HepG2 (cell line): ENCODE measurements around the gene KRT10. TPM values are rescaled to one million over a fixed set of nuclear protein-coding genes. Genes with fewer than 3 reads are reported as not detected.

Experiments used
- FOXO1 ChIP-seq: sonication (generic); formaldehyde crosslinking; IDR thresholded peaks from 2 replicates; pipeline ENCODE4 v1.4.0; 2020; ENCODE audit warnings: missing genetic modification reagents
- KDM4B ChIP-seq: sonication (generic); formaldehyde crosslinking; IDR thresholded peaks from 2 replicates; pipeline ENCODE4 v1.4.0; 2020; ENCODE audit warnings: missing genetic modification reagents
- MAFF ChIP-seq: IDR thresholded peaks from 2 replicates; pipeline ENCODE4 v1.6.1; 2011; ENCODE audit warnings: low read depth, low read length, improper control_type of control experiment
- PCBP2 ChIP-seq: fragments of 200-400 bp; formaldehyde crosslinking; optimal IDR thresholded peaks from 2 replicates; pipeline ENCODE3; 2018; ENCODE audit warnings: low read length, low read depth; ENCODE audit not compliant: poor library complexity, severe bottlenecking
- PHF5A ChIP-seq: IDR thresholded peaks from one replicate; pipeline ENCODE4 v1.6.1; 2018; ENCODE audit warnings: low read depth, missing genetic modification reagents; ENCODE audit not compliant: unreplicated experiment
- POLR2AphosphoS2 ChIP-seq: IDR thresholded peaks from 2 replicates; pipeline ENCODE4 v1.6.1; 2011; ENCODE audit warnings: low read depth, low read length, improper control_type of control experiment
- REL ChIP-seq: sonication (generic); formaldehyde crosslinking; conservative IDR thresholded peaks from 2 replicates; pipeline ENCODE4 v1.8.0; 2022; ENCODE audit warnings: mild to moderate bottlenecking, missing genetic modification reagents, moderate library complexity
- SKI ChIP-seq: fragments of 450-650 bp; IDR thresholded peaks from one replicate; pipeline ENCODE4 v1.6.1; 2018; ENCODE audit warnings: mild to moderate bottlenecking; ENCODE audit not compliant: partially characterized antibody
- THRA ChIP-seq: sonication (generic); formaldehyde crosslinking; IDR thresholded peaks from 2 replicates; pipeline ENCODE4 v1.4.0; 2020; ENCODE audit warnings: missing genetic modification reagents, borderline replicate concordance
- TSC22D2 ChIP-seq: sonication (generic); formaldehyde crosslinking; IDR thresholded peaks from 2 replicates; pipeline ENCODE4 v1.5.1; 2020; ENCODE audit warnings: missing genetic modification reagents, mild to moderate bottlenecking, borderline replicate concordance
- ZBTB7B ChIP-seq: sonication (generic); formaldehyde crosslinking; IDR thresholded peaks from 2 replicates; pipeline ENCODE4 v1.4.0; 2020; ENCODE audit warnings: missing genetic modification reagents
- ZFAT ChIP-seq: sonication (generic); formaldehyde crosslinking; conservative IDR thresholded peaks from 2 replicates; pipeline ENCODE4 v1.8.1; 2023; ENCODE audit warnings: missing genetic modification reagents, inconsistent platforms
- ZHX2 ChIP-seq, 2 experiments: sonication (generic) in 1 of 2; formaldehyde crosslinking in 1 of 2; IDR thresholded peaks; 2 replicates each; pipeline versions ENCODE4 v1.6.1 to v1.9.0; 2014 to 2022; ENCODE audit warnings: antibody characterized with exemption in 1 of 2, borderline replicate concordance in 1 of 2, inconsistent platforms in 1 of 2, low read depth in 1 of 2, missing genetic modification reagents in 1 of 2
- ZIK1 ChIP-seq: sonication (generic); formaldehyde crosslinking; IDR thresholded peaks from 2 replicates; pipeline ENCODE4 v1.5.0; 2020; ENCODE audit warnings: mild to moderate bottlenecking, low read depth, missing genetic modification reagents, borderline replicate concordance
- ZNF460 ChIP-seq: sonication (generic); formaldehyde crosslinking; IDR thresholded peaks from 2 replicates; pipeline ENCODE4 v1.5.1; 2020; ENCODE audit warnings: missing genetic modification reagents, mild to moderate bottlenecking, borderline replicate concordance
- ZNF546 ChIP-seq: sonication (generic); formaldehyde crosslinking; conservative IDR thresholded peaks from 2 replicates; pipeline ENCODE4 v1.8.1; 2023; ENCODE audit warnings: mild to moderate bottlenecking, missing genetic modification reagents
- ZNF552 ChIP-seq: sonication (generic); formaldehyde crosslinking; IDR thresholded peaks from 2 replicates; pipeline ENCODE4 v1.9.0; 2022; ENCODE audit warnings: missing genetic modification reagents, mild to moderate bottlenecking, borderline replicate concordance
- ZNF557 ChIP-seq: sonication (generic); formaldehyde crosslinking; IDR thresholded peaks from 2 replicates; pipeline ENCODE4 v1.4.0; 2020; ENCODE audit warnings: missing genetic modification reagents
- ZNF775 ChIP-seq: sonication (generic); formaldehyde crosslinking; IDR thresholded peaks from 2 replicates; pipeline ENCODE4 v1.4.0; 2020; ENCODE audit warnings: missing genetic modification reagents, mild to moderate bottlenecking, moderate library complexity, borderline replicate concordance
- ZNF816 ChIP-seq: sonication (generic); formaldehyde crosslinking; IDR thresholded peaks from 2 replicates; pipeline ENCODE4 v1.8.0; 2022; ENCODE audit warnings: missing genetic modification reagents, mild to moderate bottlenecking, borderline replicate concordance
- polyA plus RNA-seq, 8 experiments: library from polyadenylated mRNA; depleted of rRNA in 3 of 8; stranded (reverse) in 7 of 8; unstranded in 1 of 8; fragments of >200 nt; fragmentation: Illumina TruSeq in 4 of 8; extraction: Trizol in 4 of 8; gene quantifications; 2 replicates each; pipeline versions ENCODE4 v1.2.1 to v1.2.3, GENCODE V29; 2011 to 2016; ENCODE audit warnings: low read depth in 4 of 8, missing spikeins in 1 of 8, mixed read lengths in 1 of 8; ENCODE audit not compliant: insufficient read depth in 1 of 8
- total RNA-seq, 5 experiments: library from RNA; depleted of rRNA; stranded (reverse); fragments of >200 nt; fragmentation: Illumina TruSeq; extraction: Trizol; gene quantifications; 2 replicates each; pipeline ENCODE4 v1.2.3, GENCODE V29; 2016; ENCODE audit warnings: low read depth in 1 of 5

Gene KRT10
- total and polyA plus RNA-seq, 2 of the 13 experiments (the other 11 are each of a cell fraction or from before 2014, with no cell fraction given): 25.1 to 27.5 TPM

GRCh38 chr17:40818733-40819527, 3.5 kb downstream of the KRT10 start (continued):
- TF ChIP-seq KDM4B (CRISPR knock-in tag) (no peak), ZNF775 (CRISPR knock-in tag) (no peak), ZHX2 (IDR thresholded peaks at IDR 0.05; ENCODE audit: low read depth) (no peak), ZHX2 (CRISPR knock-in tag; IDR thresholded peaks at IDR 0.05; ENCODE audit: borderline replicate concordance) (no peak; the same call in 1 of the 2 replicates), PCBP2 (no peak), ZIK1 (CRISPR knock-in tag) (0 out of 2 replicates have a peak, but pooled peaks have one; percentile 57), ZNF546 (no peak), ZNF552 (CRISPR knock-in tag) (no peak), ZBTB7B (CRISPR knock-in tag) (no peak), MAFF (peak; percentile 6; the same call in 1 of the 2 replicates), REL (CRISPR knock-in tag) (no peak), THRA (CRISPR knock-in tag) (0 out of 2 replicates have a peak, but pooled peaks have one; percentile 21), TSC22D2 (CRISPR knock-in tag) (no peak), POLR2AphosphoS2 (no peak), ZNF460 (no peak), ZFAT (CRISPR knock-in tag) (no peak), PHF5A (CRISPR knock-in tag) (no peak), ZNF557 (CRISPR knock-in tag) (no peak), ZNF816 (0 out of 2 replicates have a peak, but pooled peaks have one; percentile 57), SKI (peak; percentile 64), FOXO1 (CRISPR knock-in tag) (0 out of 2 replicates have a peak, but pooled peaks have one; percentile 16)
